ENCODE results near the gene CYP2W1. TPM values are rescaled to one million over a fixed set of nuclear protein-coding genes. Genes with fewer than 3 reads are reported as not detected.

CYP2W1 gene
- polyA plus RNA-seq, 2 of the 4 experiments (the other 2 are of a cell fraction) = not detected

DNA sequence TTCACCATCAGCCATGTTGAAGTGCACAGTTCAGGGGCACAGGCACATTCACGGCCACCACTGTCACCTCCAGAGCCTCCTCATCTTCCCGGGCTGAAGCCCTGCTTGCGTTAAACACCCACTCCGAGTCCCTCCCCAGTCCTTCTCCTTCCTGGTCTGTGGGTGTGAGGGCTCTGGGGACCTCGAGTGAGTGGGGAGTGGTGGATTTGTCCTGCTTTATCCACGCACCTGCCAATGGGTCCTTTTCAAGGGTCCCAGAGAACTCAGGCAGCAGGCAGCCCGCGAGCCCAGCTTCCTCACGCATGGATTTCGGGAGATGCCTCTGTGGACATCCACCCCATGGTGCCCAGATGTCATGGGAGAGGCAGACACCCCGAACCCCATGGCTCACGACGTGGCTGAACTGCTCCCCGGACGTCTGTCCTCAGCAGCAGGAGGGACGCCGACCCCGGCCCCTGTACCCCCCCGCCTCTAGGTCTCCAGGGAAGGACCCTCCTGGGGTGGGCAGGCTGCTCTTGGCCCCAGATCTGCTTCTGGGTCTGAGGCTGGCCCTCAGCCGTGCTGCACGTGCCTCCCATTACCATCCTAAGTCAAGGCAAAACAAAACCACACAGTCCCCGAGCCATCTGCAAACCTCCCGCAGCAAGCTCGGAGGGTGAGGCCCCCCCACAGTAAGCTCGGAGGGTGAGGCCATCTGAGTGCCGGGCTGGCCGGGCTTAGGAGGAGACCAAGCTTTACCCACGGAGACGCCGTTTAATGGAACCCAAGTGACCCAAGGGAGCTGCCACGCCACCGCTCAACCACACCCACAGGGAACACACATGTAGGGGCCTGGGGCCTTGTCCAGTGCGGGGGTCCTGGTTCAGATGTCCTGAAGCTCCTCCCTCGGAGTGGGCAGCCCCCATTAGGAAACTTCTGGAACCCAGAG is 9.0 kb downstream of the CYP2W1 start:
- ChIA-PET CTCF (interaction anchor here (0.6 to 11.3 kb wide), 48 partner anchors 7 to 674 kb away, joined by 3 to 487 read pairs (median 12); partner anchors contain the start of genes COX19, CYP2W1, GPER1 and GPR146), POLR2A (interaction anchor here (1.9 kb wide), 1 partner anchor 74 kb away, joined by 5 read pairs; no protein-coding TSS in a partner anchor)
- Histone ChIP-seq H3K4me3 (no peak overlapping the region), H3K4me1 (peaks cover 15% of the 10 kb centered on the region), H3K9me3 (no peaks in the 10 kb centered on the region), H3K4me2 (no peak overlapping the region), H3K27ac (no peak overlapping the region)
- FAIRE-seq (no peak), ATAC-seq (no peak), DNase-seq (ENCODE audit: low read depth in 1 of 2, low spot score in 1 of 2) (no peak)
- no peak for TF ChIP-seq POLR2AphosphoS2 (conservative IDR thresholded peaks at IDR 0.05; ENCODE audit: low read length)
- TF ChIP-seq MAFK (IDR thresholded peaks at IDR 0.05; ENCODE audit: partially characterized antibody) = no peak
- TF ChIP-seq SREBF2 (IDR thresholded peaks at IDR 0.05) = no peak
- TF ChIP-seq, protein P1, sequence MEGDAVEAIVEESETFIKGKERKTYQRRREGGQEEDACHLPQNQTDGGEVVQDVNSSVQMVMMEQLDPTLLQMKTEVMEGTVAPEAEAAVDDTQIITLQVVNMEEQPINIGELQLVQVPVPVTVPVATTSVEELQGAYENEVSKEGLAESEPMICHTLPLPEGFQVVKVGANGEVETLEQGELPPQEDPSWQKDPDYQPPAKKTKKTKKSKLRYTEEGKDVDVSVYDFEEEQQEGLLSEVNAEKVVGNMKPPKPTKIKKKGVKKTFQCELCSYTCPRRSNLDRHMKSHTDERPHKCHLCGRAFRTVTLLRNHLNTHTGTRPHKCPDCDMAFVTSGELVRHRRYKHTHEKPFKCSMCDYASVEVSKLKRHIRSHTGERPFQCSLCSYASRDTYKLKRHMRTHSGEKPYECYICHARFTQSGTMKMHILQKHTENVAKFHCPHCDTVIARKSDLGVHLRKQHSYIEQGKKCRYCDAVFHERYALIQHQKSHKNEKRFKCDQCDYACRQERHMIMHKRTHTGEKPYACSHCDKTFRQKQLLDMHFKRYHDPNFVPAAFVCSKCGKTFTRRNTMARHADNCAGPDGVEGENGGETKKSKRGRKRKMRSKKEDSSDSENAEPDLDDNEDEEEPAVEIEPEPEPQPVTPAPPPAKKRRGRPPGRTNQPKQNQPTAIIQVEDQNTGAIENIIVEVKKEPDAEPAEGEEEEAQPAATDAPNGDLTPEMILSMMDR (IDR thresholded peaks at IDR 0.05) = no peak
- TF ChIP-seq, protein P2, sequence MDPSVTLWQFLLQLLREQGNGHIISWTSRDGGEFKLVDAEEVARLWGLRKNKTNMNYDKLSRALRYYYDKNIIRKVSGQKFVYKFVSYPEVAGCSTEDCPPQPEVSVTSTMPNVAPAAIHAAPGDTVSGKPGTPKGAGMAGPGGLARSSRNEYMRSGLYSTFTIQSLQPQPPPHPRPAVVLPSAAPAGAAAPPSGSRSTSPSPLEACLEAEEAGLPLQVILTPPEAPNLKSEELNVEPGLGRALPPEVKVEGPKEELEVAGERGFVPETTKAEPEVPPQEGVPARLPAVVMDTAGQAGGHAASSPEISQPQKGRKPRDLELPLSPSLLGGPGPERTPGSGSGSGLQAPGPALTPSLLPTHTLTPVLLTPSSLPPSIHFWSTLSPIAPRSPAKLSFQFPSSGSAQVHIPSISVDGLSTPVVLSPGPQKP (IDR thresholded peaks at IDR 0.05; ENCODE audit: low read depth, low read length) = no peak
- no peak for TF ChIP-seq GATA3 (IDR thresholded peaks at IDR 0.05; ENCODE audit: borderline replicate concordance)
- no peak for TF ChIP-seq POLR2A (IDR thresholded peaks at IDR 0.05; ENCODE audit: low read length)
- no peak for TF ChIP-seq CBX2 (IDR thresholded peaks at IDR 0.05; ENCODE audit: borderline replicate concordance, low read depth)
- 85% methylated on average over 27 of the region's 34 CpGs for WGBS (ENCODE audit: missing lambda C conversion rate)

DNA sequence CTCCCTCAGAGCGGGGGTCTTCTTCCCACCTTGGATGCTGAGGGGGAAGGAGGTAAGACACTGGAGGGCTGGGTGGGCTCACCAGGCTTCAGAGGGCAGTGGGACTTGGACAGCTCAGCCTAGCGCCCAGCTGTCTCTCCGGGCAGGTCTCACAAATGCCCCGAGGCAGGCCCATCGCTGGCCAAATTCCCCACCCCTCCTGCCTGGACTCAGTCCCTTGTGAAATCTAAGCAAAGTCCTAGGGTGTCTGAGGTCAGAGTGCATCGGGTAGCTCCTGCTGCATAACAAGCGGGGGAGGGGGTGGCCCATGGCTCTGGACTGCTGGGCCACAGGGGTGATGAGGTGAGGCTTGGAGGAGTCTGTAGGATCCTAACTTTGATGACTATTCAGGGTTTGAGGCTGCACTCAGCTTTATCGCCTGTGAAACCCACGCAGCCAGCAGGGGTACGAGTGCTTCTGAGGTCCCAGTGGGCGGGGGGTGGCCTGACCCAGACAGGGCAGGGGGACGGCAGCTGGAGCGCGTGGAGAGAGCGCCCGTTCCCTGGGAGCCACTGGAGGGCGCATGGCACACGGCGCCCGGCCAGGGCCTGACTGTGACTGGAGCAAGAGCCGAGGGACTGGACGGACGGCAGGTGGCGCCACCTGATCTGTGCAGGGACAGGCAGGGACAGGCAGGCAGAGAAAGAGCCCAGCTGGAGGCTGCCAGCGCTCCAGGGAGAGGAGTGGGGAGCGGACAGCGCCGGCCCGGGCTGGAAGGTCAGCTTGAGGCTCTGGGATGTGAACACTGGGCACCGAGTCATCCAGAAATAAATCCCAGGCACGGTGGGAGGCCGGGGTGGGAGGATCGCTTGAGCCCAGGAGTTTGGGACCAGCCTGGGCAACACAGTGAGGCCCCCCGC is 10.0 kb downstream of the CYP2W1 start:
- peak; percentile 91 to 97 for ATAC-seq
- Histone ChIP-seq H3K27ac (peak overlapping the region in 1 of 2 experiments; percentile 50; a peak in 1 of 6 replicates), H3K4me2 (peak overlapping the region; percentile 32; the same call in 1 of the 3 replicates), H3K9me3 (no peaks in the 10 kb centered on the region), H3K4me1 (peaks cover 17% of the 10 kb centered on the region), H3K4me3 (no peak overlapping the region)
- peak; percentile 68 for FAIRE-seq
- WGBS (ENCODE audit: missing lambda C conversion rate) = 18% methylated on average over 20 of the region's 34 CpGs
- POLR2A ChIA-PET = interaction anchor here (1.0 to 1.9 kb wide), 3 partner anchors 72 to 183 kb away, joined by 3 to 5 read pairs (median 4); no protein-coding TSS in a partner anchor
- CTCF ChIA-PET = interaction anchor here (0.6 to 11.3 kb wide), 71 partner anchors 8 to 862 kb away, joined by 3 to 487 read pairs (median 8); partner anchors contain the start of genes COX19, CYP2W1, GPER1 and GPR146
- TF ChIP-seq MYC (IDR thresholded peaks at IDR 0.05; ENCODE audit: borderline replicate concordance, low read length) = peak; percentile 91
- peak; percentile 98 for TF ChIP-seq SMC3 (IDR thresholded peaks at IDR 0.05)
- peak; percentile 93 to 97 for TF ChIP-seq RAD21 (conservative IDR thresholded peaks at IDR 0.05 in 1 of 2, IDR thresholded peaks at IDR 0.05 in 1 of 2)
- TF ChIP-seq CBX2 (IDR thresholded peaks at IDR 0.05; ENCODE audit: borderline replicate concordance, low read depth) = no peak
- TF ChIP-seq FOSL2 (IDR thresholded peaks at IDR 0.05) = no peak
- 0 out of 2 replicates have a peak, but pooled peaks have one; percentile 17 for TF ChIP-seq FOSL2 (CRISPR knock-in tag; IDR thresholded peaks at IDR 0.05)
- no peak for TF ChIP-seq ZSCAN20 (CRISPR knock-in tag; IDR thresholded peaks at IDR 0.05)
- TF ChIP-seq, protein P1 (IDR thresholded peaks at IDR 0.05) = peak; percentile 99
- TF ChIP-seq, protein P3, sequence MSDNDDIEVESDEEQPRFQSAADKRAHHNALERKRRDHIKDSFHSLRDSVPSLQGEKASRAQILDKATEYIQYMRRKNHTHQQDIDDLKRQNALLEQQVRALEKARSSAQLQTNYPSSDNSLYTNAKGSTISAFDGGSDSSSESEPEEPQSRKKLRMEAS (IDR thresholded peaks at IDR 0.05) = peak; percentile 87
- no peak for TF ChIP-seq ZFP36 (IDR thresholded peaks at IDR 0.05; ENCODE audit: borderline replicate concordance, partially characterized antibody)
- no peak for TF ChIP-seq RARB (CRISPR knock-in tag; IDR thresholded peaks at IDR 0.05)
- peak; percentile 69 to 97 for DNase-seq (ENCODE audit: low read depth in 1 of 2, low spot score in 1 of 2)
